Measurements from ENCODE around the gene FAM193A.

Gene FAM193A

GRCh38 chr4:2536193-2537010 lies at the start of gene FAM193A:
TSS of gene FAM193A (plus strand) at chr4:2536647. CDS start at chr4:2536916, 269 bp downstream.
- DNase-seq (ENCODE audit: insufficient read length, low spot score) (peak; percentile 89), FAIRE-seq (no peak)
- peak; percentile 80 for TF ChIP-seq POLR2A (IDR thresholded peaks at IDR 0.05; ENCODE audit: low read depth, low read length)

GRCh38 chr4:2486981-2487380 lies 49.5 kb upstream of the FAM193A start:
- TF ChIP-seq POLR2A (IDR thresholded peaks at IDR 0.05; ENCODE audit: low read depth, low read length), result no peak
- DNase-seq (ENCODE audit: insufficient read length, low spot score) (no peak), FAIRE-seq (no peak)

GRCh38 chr4:2487632-2488031 lies 48.8 kb upstream of the FAM193A start:
- no peak for TF ChIP-seq POLR2A (IDR thresholded peaks at IDR 0.05; ENCODE audit: low read depth, low read length)
- no peak for FAIRE-seq
- no peak for DNase-seq (ENCODE audit: insufficient read length, low spot score)

- no peak for TF ChIP-seq POLR2A (IDR thresholded peaks at IDR 0.05; ENCODE audit: low read depth, low read length)
- DNase-seq (ENCODE audit: insufficient read length, low spot score), result no peak
- FAIRE-seq, result no peak
These were observed 47.2 kb upstream of the FAM193A start for GRCh38 chr4:2489081-2489805.

- no peak for FAIRE-seq
These were observed 46.5 kb upstream of the FAM193A start for GRCh38 chr4:2489841-2490552.

GRCh38 chr4:2492970-2493369 lies 43.5 kb upstream of the FAM193A start:
- FAIRE-seq (no peak), DNase-seq (ENCODE audit: insufficient read length, low spot score) (no peak)
- TF ChIP-seq POLR2A (IDR thresholded peaks at IDR 0.05; ENCODE audit: low read depth, low read length), result no peak

More at GRCh38 chr4:2489841-2490552, 46.5 kb upstream of the FAM193A start:
- no peak for DNase-seq (ENCODE audit: insufficient read length, low spot score)
- TF ChIP-seq POLR2A (IDR thresholded peaks at IDR 0.05; ENCODE audit: low read depth, low read length), result no peak

GRCh38 chr4:2494992-2495391 lies 41.5 kb upstream of the FAM193A start:
- TF ChIP-seq POLR2A (IDR thresholded peaks at IDR 0.05; ENCODE audit: low read depth, low read length), result no peak
- DNase-seq (ENCODE audit: insufficient read length, low spot score), result no peak
- FAIRE-seq, result no peak

- DNase-seq (ENCODE audit: insufficient read length, low spot score) (no peak), FAIRE-seq (no peak)
- TF ChIP-seq POLR2A (IDR thresholded peaks at IDR 0.05; ENCODE audit: low read depth, low read length), result no peak
These were observed 39.1 kb upstream of the FAM193A start for GRCh38 chr4:2497324-2497723.

GRCh38 chr4:2497931-2498330 lies 38.5 kb upstream of the FAM193A start:
- no peak for DNase-seq (ENCODE audit: insufficient read length, low spot score)
- FAIRE-seq, result no peak
- no peak for TF ChIP-seq POLR2A (IDR thresholded peaks at IDR 0.05; ENCODE audit: low read depth, low read length)

- FAIRE-seq (no peak), DNase-seq (ENCODE audit: insufficient read length, low spot score) (no peak)
- TF ChIP-seq POLR2A (IDR thresholded peaks at IDR 0.05; ENCODE audit: low read depth, low read length), result no peak
These were observed 35.9 kb upstream of the FAM193A start for GRCh38 chr4:2500547-2500946.

GRCh38 chr4:2501034-2501594 lies 35.3 kb upstream of the FAM193A start:
- TF ChIP-seq POLR2A (IDR thresholded peaks at IDR 0.05; ENCODE audit: low read depth, low read length), result no peak
- FAIRE-seq (no peak), DNase-seq (ENCODE audit: insufficient read length, low spot score) (no peak)

- FAIRE-seq, result no peak
- no peak for TF ChIP-seq POLR2A (IDR thresholded peaks at IDR 0.05; ENCODE audit: low read depth, low read length)
- DNase-seq (ENCODE audit: insufficient read length, low spot score), result no peak
These were observed 32.6 kb upstream of the FAM193A start for GRCh38 chr4:2503809-2504208.

- DNase-seq (ENCODE audit: insufficient read length, low spot score) (no peak), FAIRE-seq (no peak)
- no peak for TF ChIP-seq POLR2A (IDR thresholded peaks at IDR 0.05; ENCODE audit: low read depth, low read length)
These were observed 29.2 kb upstream of the FAM193A start for GRCh38 chr4:2507259-2507658.

GRCh38 chr4:2507855-2508254 lies 28.6 kb upstream of the FAM193A start:
- DNase-seq (ENCODE audit: insufficient read length, low spot score), result no peak
- TF ChIP-seq POLR2A (IDR thresholded peaks at IDR 0.05; ENCODE audit: low read depth, low read length), result no peak
- no peak for FAIRE-seq

All from H54 (cell line).